ENCODE measurements around the gene UBR1.
A peak's percentile ranks its signal among the peaks of the same experiment; 100 is the strongest.
"Not testable (repeated sequence)": the region's sequence is repeated elsewhere in the genome, so short reads cannot be mapped to it uniquely, and the experiment has no call there.

Gene UBR1

DNA sequence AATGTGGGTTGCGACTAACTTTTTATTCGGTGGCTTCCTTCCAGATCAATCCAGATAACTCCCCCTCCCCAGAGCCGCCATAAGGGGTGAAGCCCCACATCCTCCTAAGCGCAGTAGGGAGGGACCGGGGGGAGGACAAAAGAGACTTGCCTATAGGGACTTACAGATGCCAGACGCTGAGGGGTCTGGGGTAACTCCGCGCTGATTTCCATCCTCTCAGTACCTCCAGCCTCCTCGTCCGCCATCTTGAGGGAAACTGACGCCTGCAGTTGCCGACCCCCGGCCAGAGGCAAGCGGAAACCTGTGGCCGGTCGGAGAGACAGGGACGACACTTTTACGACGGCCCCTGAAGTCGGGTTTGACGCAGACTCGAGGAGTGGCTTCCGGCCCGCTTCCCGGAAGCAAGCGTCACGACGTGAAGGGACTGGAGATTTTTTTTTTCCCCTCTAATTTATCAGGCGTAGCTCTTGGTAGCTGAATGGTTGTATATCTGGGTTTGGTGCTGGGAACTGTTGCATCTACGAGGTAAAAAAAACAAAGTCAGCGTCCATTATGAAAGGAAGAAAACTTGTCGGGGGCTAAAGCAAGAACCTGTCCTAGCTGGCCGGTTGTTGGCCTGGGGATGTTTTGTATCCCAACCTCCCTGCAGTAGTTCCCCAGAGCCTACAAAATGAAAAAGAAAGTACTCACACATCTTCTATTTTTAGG lies at the start of gene UBR1:
Gene UBR1, minus strand, starts transcription at position 261 of the 708 bp plus-strand sequence. Its CDS starts 16 bp downstream, at position 245.
- peak; percentile 87 to 95 for DNase-seq

- no peak for DNase-seq
These were observed 47.4 kb upstream of the UBR1 start for GRCh38 chr15:43153269-43153668.

DNA sequence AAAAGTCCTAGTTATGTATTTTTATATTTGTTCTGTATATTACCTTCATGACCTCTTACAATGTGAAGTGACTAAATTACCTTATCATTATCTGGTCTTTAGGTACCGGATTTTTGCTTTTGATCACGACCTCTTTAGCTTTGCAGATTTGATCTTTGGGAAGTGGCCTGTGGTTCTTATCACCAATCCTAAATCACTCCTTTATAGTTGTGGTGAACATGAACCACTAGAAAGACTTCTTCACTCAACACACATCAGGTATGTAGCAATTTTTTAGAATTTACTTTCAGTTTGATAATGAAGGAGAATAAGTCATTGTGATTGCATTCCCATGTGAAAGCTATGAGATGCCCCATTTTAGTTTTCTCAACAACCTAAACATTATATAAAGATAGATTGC lies 45.9 kb upstream of the UBR1 start:
- no peak for DNase-seq

GRCh38 chr15:43150191-43150929 lies 44.5 kb upstream of the UBR1 start:
- no peak for DNase-seq

GRCh38 chr15:43146184-43146583 lies 40.3 kb upstream of the UBR1 start:
- DNase-seq, result no peak

DNA sequence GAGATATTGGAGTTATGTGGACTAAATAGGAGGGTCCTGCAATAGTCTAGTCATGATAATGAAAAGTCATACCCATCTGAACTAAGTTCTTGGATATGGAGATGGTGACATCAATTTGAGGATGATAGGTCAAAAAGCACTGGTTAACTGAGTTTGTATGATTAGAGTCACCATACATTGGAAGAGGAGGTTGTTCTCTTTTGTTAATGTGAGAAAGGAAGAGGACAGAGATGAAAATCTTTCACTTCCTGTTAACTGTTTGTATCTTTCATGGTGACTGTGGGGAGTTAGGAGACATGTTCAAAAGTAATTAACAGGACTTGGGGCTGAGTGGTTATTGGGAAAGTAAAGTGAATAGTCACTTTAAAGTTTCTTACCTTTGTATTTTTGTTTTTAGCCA lies 38.7 kb upstream of the UBR1 start:
- DNase-seq, result no peak

DNA sequence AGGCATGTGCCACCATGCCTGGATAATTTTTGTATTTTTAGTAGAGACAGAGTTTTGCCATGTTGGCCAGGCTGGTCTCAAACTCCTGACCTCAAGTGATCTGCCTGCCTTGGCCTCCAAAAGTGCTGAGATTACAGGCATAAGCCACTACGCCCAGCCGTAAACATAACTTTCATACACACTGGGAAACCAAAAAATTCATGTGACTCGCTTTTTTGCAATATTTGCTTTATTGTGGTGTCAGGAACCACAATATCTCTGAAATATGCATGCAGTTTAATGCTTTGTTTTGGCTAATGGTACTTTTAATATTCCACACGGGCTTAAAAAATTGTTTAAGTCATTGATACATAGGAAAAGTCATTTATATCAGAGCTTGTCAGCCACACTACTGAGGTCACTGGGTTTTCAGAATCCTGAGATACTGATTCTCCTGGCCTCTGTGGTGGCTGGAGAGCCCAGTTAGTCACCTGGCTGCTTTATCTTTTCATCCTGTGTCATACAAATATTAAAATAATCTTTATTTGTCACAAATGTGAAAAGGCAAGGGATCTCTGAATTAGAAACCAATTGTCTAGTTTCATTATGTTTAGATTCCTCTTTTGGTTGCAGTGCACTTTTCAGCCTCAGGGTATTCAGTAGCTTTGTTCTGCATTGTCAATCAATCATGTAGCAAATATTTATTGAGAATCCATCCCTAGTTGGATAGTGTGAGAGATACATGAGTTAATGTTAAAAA lies 37.5 kb upstream of the UBR1 start:
- no peak for DNase-seq

- no peak for DNase-seq
These were observed 29.5 kb upstream of the UBR1 start for GRCh38 chr15:43135351-43135750.

GRCh38 chr15:43134157-43134635 lies 28.4 kb upstream of the UBR1 start:
- DNase-seq, result peak; percentile 23 to 78

DNA sequence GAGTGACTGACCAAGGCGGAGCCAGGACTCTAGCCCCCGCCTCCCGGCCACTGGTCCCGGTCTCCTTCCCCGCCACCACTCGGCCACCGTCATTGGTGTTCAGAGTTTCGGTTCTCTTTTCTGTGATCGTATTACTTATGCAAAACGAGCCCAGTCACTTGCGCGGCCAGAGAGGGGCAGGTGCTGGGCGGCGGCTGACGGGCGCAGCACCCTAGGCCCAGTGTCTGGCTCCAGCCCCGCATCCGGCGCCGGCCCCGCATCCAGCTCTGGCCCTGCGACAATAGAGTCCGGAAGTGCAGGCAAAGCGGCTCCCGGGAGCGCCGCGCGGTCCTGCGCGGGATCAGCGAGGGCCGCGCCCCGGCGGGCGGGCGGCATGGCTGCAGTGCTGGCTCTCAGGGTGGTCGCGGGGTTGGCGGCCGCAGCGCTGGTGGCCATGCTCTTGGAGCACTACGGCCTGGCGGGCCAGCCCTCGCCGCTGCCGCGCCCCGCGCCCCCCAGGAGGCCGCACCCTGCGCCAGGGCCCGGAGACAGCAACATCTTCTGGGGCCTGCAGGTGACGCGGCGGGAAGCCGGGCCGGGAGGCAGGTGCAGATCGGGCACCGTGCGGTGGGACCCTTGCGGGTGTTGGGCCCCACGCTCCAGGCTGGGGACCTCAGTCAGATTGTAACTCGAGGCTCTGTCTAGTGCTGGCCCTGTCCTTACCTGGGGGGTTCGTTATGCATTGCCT lies 27.8 kb upstream of the UBR1 start, which contains the start of gene TMEM62:
Gene TMEM62, plus strand, starts transcription at position 157 of the 727 bp plus-strand sequence. Its CDS starts 217 bp downstream, at position 374.
- peak; percentile 67 to 87 for DNase-seq

GRCh38 chr15:43132830-43133429 lies 27.1 kb upstream of the UBR1 start:
- DNase-seq, result peak in 1 of 2 experiments; percentile 45

- no peak for DNase-seq
These were observed 23.1 kb upstream of the UBR1 start for GRCh38 chr15:43128980-43129335.

DNA sequence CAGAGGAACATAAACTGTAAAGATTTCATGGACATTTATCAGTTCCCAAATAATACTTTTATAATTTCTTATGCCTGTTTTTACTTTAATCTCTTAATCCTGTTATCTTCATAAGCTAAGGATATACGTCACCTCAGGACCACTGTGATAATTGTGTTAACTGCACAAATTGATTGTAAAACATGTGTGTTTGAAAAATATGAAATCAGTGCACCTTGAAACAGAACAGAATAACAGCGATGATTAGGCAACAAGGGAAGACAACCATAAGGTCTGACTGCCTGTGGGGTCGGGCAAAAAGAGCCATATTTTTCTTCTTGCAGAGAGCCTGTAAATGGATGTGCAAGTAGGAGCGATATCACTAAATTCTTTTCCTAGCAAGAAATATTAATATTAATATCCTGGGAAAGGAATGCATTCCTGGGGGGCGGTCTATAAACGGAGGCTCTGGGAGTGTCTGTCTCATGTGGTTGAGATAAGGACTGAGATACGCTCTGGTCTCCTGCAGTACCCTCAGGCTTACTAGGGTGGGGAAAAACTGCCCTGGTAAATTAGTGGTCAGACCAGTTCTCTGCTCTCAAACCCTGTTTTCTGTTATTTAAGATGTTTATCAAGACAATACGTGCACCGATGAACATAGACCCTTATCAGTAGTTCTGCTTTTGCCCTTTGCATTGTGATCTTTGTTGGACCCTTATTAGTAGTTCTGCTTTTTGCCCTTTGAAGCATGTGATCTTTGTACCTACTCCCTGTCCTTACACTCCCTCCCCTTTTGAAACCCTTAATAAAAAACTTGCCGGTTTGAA lies 22.5 kb upstream of the UBR1 start:
- not testable (repeated sequence) for DNase-seq

- DNase-seq, result peak; percentile 62 to 63
These were observed 21.9 kb upstream of the UBR1 start for GRCh38 chr15:43127752-43128151.

- DNase-seq, result no peak
These were observed 20.5 kb upstream of the UBR1 start for GRCh38 chr15:43126356-43126755.

DNA sequence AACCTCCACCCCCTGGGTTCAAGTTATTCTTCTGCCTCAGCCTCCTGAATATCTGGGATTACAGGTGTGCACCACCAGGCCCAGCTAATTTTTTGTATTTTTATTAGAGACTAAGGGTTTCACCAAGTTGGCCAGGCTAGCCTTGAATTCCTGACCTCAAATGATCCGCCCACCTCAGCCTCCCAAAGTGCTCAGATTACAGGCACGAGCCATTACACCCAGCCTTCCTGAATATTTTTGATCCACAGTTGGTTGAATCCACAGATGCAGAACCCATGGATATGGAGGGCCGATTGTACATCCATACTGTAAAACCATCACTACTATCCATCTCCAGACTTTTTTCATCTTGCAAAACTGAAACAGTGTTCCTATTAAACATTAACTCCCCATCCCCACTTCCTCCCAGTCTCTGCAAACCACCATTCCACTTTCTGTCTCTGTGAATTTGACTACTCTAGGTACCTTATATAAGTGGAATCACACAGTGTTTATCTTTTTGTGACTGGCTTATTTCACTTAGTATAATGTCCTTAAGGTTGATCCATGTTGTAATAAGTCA lies 19.3 kb upstream of the UBR1 start:
- DNase-seq, result peak in 1 of 2 experiments; percentile 12

- no peak for DNase-seq
These were observed 16.0 kb upstream of the UBR1 start for GRCh38 chr15:43121863-43122262.

DNA sequence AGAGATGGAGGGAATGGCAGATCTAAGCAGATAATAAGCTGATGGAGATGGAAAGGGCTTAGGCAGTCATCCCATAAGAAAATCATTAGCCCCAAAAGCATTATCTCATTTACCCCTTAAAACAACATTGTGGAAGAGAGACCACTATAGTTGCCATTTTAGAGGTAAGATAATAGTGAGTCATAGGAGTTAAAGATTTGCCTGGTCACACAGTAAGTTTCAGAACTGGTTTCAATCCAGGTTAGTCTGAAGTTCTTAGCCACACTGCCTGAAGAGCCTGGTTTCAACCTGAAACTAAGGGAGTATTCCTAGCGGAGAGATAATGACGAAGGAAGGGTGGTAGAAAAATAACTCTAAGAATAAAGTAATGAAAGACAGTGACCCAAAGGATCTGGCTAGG lies 13.0 kb upstream of the UBR1 start:
- DNase-seq, result no peak

- no peak for DNase-seq
These were observed 12.4 kb upstream of the UBR1 start for GRCh38 chr15:43118286-43118685.

DNA sequence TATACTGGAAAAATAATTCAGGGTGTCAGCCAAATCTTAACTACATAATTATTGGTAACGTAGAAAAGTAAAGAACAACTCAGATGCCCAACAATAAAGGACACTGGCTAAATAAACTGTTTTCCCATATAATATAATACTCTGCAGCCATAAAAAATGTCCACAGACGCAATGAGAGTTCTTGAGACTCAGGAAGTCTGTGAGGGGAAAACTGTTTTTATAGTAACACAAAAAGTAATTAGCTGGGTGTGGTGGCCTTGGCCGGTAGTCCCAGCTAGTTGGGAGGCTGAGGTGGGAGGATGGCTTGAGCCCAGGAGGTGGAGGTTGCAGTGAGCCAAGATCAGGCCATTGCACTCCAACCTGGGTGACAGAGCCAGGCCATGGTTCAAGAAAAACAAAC lies 5.5 kb upstream of the UBR1 start:
- DNase-seq, result no peak

DNA sequence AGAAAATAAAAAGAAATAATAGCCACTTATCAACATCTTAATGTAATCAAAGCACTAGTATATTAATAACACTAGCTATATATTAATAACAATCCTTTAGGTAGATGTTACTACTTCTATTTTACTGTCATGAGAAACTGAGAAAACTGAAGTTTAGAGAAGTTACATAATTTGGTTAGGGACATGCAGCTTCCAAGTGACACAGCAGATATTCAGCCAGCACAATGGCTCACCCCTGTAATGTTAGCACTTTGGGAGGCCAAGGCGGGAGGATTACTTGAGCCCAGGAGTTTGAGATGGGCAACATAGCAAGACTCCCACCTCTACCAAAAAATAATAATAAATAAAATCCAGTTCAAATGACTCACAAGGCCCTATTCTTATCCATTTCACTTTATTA lies 1.9 kb upstream of the UBR1 start:
- no peak for DNase-seq
